Pancreas (tissue), 10 donors: Measurements from ENCODE around the gene ZNF345. TPM values are rescaled to one million over a fixed set of nuclear protein-coding genes. Genes with fewer than 3 reads are reported as not detected.

ENCODE experiments used
- ATAC-seq, 4 donors: fragments of 200-7000 bp; cut with Tn5 transposase; one replicate each; pipeline versions ENCODE4 v1.8.0 to v1.9.1; 2020; ENCODE audit warnings: mild to moderate bottlenecking in 4 of 4, moderate library complexity in 4 of 4
- DNase-seq, 6 donors: peaks; one replicate each; pipeline ENCODE4 v3.0.0-alpha.2; 2020
- FAIRE-seq: peaks from 2 replicates; lab custom pipeline; 2012; peaks lifted over from hg19 to GRCh38; lab: Jason Lieb, UNC
- H3K27ac ChIP-seq, 4 donors: fragments of 200-600 bp; sonication (generic); 1 replicate in 3 of 4; 2 replicates in 1 of 4; pipeline versions ENCODE4 v1.5.0 to v1.8.0; 2020
- H3K27me3 ChIP-seq, 4 donors: fragments of 200-600 bp; one replicate each; pipeline ENCODE4 v1.8.0; 2021
- H3K36me3 ChIP-seq, 3 donors: fragments of 200-600 bp; sonication (generic) in 1 of 3; one replicate each; pipeline versions ENCODE4 v1.5.0 to v1.8.0; 2020 to 2021
- H3K4me1 ChIP-seq, 3 donors: fragments of 200-600 bp; one replicate each; pipeline ENCODE4 v1.8.0; 2021
- H3K4me3 ChIP-seq, 4 donors: fragments of 200-600 bp; sonication (generic) in 2 of 4; one replicate each; pipeline versions ENCODE4 v1.5.0 to v1.8.0; 2020 to 2021
- H3K9me3 ChIP-seq, 4 donors: fragments of 200-600 bp; one replicate each; pipeline ENCODE4 v1.8.0; 2021
- WGBS, 2 donors: extraction: QIAGEN DNeasy Blood & Tissue Kit; methylation state at CpG; one replicate each; pipeline ENCODE4 v1.1.7; 2013; 5-methylcytosine and 5-hydroxymethylcytosine counted together
- intact Hi-C, 3 donors: fragments of 100-400 bp; cut with DNase I; formaldehyde crosslinking; loops; one replicate each; pipeline versions ENCODE4 v1.11.1 to v1.14.2; 2022
- polyA plus RNA-seq, 2 donors: library from polyadenylated mRNA; stranded (reverse); fragments of 200-250 nt; gene quantifications; one replicate each; pipeline ENCODE4 v1.2.3, GENCODE V29; 2013
- total RNA-seq, 6 donors: library from RNA; stranded (reverse); fragmentation: NEBNext Ultra II Directional in 4 of 6; extraction: Animal tissue kit (Norgen Biotek cat#: 25700) in 4 of 6; gene quantifications; one replicate each; pipeline versions ENCODE4 v1.2.1 to v1.2.4, GENCODE V29; 2021 to 2023
- TF ChIP-seq, protein P1 (sequence below), 4 donors: fragments of 200-600 bp; sonication (generic) in 3 of 4; IDR thresholded peaks; one replicate each; pipeline versions ENCODE4 v1.5.0 to v1.8.0; 2021; ENCODE audit warnings: antibody characterized with exemption in 4 of 4
- donor health status: healthy with polysubstance abuse.
- donor health status: DM: no; HTN: no; CAD: no; lungs with moderate emphysema.
- donor health status: DM: no; HTN: no; CAD: no.
- donor health status: control.
- donor health status: control.
- donor health status: Bipolar disorder and iron deficiency.
- donor health status: DM: yes; HTN: yes; CAD: no.
- donor health status: DM: no; HTN: no; CAD: no.
- donor health status: DM: no; HTN: no; CAD: no.
- donor health status: DM: yes; HTN: yes; CAD: no.

The ZNF345 gene
- total and polyA plus RNA-seq, 8 donors = 1.4 to 3.8 (median 2.1) TPM

DNA sequence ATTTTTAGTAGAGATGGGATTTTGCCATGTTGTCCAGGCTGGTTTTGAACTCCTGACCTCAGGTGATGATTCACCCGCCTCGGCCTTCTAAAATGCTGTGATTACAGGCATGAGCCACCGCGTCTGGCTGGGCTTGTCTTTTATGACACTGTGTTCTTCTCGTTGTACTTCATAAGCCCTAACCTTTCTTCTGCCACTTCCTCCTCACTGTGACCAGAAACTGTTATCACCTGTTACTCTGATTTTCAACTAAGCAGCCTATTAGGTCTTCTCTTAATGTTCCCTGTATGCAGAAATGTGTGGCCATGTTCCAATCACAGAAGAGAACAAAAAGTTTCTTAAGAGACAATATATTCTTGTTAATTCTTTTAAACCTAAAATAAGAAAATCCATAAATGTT, 28.9 kb upstream of the ZNF345 start:
- H3K27me3 ChIP-seq = no peaks in the 10 kb centered on the region
- H3K27ac ChIP-seq = no peak overlapping the region
- H3K4me1 ChIP-seq = no peaks in the 10 kb centered on the region
- no peak overlapping the region for H3K4me3 ChIP-seq
- ATAC-seq = no peak
- peaks cover 0 to 28% (median 14%) of the 10 kb centered on the region in 4 donors for H3K9me3 ChIP-seq
- peaks cover 0 to 64% (median 18%) of the 10 kb centered on the region in 3 donors for H3K36me3 ChIP-seq
- DNase-seq = no peak
- TF ChIP-seq, protein P1, sequence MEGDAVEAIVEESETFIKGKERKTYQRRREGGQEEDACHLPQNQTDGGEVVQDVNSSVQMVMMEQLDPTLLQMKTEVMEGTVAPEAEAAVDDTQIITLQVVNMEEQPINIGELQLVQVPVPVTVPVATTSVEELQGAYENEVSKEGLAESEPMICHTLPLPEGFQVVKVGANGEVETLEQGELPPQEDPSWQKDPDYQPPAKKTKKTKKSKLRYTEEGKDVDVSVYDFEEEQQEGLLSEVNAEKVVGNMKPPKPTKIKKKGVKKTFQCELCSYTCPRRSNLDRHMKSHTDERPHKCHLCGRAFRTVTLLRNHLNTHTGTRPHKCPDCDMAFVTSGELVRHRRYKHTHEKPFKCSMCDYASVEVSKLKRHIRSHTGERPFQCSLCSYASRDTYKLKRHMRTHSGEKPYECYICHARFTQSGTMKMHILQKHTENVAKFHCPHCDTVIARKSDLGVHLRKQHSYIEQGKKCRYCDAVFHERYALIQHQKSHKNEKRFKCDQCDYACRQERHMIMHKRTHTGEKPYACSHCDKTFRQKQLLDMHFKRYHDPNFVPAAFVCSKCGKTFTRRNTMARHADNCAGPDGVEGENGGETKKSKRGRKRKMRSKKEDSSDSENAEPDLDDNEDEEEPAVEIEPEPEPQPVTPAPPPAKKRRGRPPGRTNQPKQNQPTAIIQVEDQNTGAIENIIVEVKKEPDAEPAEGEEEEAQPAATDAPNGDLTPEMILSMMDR (IDR thresholded peaks at IDR 0.05) = no peak
- no peak for FAIRE-seq
- intact Hi-C loops = no loop called here
- WGBS, 2 donors = 97 to 99% methylated on average over 5 of the region's 5 CpGs

DNA sequence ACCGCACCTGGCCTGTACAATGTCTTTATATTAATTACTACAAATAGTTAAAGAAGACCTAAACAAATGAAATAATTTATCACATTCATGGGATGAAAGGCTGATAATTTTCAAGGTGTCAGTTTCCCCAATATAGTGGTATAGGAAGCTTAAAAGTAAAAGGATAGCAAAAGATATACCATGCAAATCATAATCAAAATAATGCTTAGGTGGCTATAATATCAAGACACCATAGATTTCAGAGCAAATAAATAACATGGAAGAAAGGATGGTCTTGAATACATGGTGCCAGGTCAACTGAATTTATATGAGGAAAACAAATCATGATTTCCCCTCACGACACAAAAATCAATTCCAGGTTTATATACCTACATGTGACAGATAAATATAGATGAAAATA, 17.2 kb upstream of the ZNF345 start:
- Histone ChIP-seq H3K4me1 (peaks cover 0 to 7% (median 0%) of the 10 kb centered on the region in 3 donors), H3K9me3 (peaks cover 0 to 14% (median 2%) of the 10 kb centered on the region in 4 donors), H3K27ac (no peak overlapping the region), H3K36me3 (peaks cover 0 to 14% (median 0%) of the 10 kb centered on the region in 3 donors), H3K27me3 (no peaks in the 10 kb centered on the region), H3K4me3 (no peak overlapping the region)
- intact Hi-C loops = no loop called here
- 98% methylated on average over 2 of the region's 2 CpGs for WGBS, 2 donors
- ATAC-seq (no peak), FAIRE-seq (no peak), DNase-seq (no peak)
- TF ChIP-seq, protein P1 (IDR thresholded peaks at IDR 0.05) = no peak

DNA sequence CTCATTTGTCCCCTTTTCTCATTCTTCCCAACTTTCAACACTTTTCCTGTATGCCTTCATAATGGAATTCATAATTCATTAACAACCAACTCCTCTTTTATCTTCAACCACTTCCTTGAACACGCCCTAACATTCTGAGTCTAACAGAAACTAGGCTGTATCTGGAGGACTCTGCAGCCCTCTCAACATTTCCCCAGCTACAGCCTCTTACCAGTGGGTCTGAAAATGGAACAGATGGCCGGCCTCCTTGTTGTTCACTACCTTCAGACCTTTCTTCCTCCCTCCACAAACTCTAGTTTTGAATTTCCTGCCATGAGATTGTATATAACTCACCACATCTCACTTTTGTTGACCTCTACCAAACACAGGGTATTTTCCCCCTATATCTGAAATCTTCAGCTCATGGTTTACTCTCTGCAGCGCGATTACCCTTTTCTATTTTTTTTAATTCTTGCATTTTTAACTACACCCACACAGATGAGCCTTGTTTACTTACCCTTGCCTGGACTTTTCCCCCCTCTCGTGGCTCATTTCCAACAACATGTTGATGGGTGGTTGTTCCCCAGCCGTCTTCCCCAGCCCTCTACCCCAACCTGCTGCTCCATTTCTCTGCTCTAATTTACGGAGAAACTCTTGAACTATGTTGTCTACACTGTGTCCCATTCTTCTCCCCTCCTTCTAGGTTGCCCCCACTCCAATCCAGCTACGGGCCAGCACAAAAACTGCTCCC, 13.3 kb upstream of the ZNF345 start:
- Histone ChIP-seq H3K36me3 (peaks cover 0 to 13% (median 0%) of the 10 kb centered on the region in 3 donors), H3K4me3 (peak overlapping the region; percentile 45 to 74 (median 68)), H3K27ac (peak overlapping the region; percentile 56 to 89 (median 75)), H3K4me1 (peaks cover 0 to 7% (median 0%) of the 10 kb centered on the region in 3 donors), H3K27me3 (no peaks in the 10 kb centered on the region), H3K9me3 (peaks cover 0 to 7% (median 0%) of the 10 kb centered on the region in 4 donors)
- no peak for FAIRE-seq
- intact Hi-C loops = no loop called here
- TF ChIP-seq, protein P1 (IDR thresholded peaks at IDR 0.05) = no peak
- 13 to 16% methylated on average over 8 of the region's 8 CpGs for WGBS, 2 donors
- peak in 3 of 4 donors; percentile 6 to 24 (median 6) for ATAC-seq
- DNase-seq = no peak

DNA sequence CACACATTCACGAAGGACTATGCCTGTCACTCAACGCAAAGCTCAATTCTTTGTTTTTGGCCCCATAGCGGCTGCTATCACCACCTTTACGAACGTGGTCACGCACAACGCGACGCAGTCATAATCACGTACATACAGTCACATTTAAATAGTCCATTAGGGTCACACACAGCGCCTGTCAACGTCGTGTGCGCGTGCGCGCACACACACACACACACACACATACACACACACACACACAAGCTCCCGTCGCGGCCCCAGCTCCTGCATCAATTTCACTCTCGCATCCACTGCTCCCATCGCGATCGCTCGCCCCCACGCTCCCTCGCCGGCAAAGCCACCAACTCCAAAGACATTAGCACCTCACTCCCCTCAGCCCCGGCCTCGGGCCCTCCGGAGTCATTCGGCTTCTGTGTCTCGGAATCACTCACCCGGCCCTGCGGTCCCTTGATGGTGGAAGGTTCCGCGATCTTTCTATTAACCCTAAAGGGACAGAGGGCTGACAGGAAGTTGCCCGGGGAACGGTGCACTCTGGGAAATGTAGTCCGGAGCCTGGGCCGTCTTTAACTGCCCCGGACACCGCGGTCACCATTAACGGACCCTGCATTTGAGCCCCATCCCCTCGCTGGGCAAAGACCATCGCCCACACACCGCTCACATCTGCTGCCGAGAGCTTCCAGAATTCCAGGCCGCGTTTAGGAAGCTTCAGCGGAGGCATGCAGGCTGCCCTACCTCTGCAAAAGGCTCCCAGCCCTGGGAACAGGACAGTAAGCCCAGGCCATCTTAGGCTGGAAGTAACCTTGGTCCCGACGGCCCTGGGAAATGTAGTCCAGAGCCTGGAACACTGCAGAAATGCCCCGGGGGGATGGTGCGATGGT, 12.5 kb upstream of the ZNF345 start, which contains the start of gene ZNF790:
ZNF790 (minus strand) TSS at position 482 of the 878 bp plus-strand sequence. CDS start 12,768 bp downstream, outside the sequence.
- peak within 1 kb of the TSS; percentile 56 to 89 (median 75) for H3K27ac ChIP-seq
- intact Hi-C loops = no loop called here
- ATAC-seq (peak; percentile 98 to 99 (median 98)), FAIRE-seq (peak; percentile 17), DNase-seq (peak; percentile 84 to 91 (median 89))
- no peaks in the 10 kb centered on the region for H3K9me3 ChIP-seq
- peaks cover 0 to 6% (median 0%) of the 10 kb centered on the region in 3 donors for H3K36me3 ChIP-seq
- peak within 1 kb of the TSS; percentile 45 to 74 (median 68) for H3K4me3 ChIP-seq
- 0 to 1% methylated on average over 56 of the region's 56 CpGs for WGBS, 2 donors
- peaks cover 0 to 7% (median 0%) of the 10 kb centered on the region in 3 donors for H3K4me1 ChIP-seq
- TF ChIP-seq, protein P1 (IDR thresholded peaks at IDR 0.05) = no peak
- no peaks in the 10 kb centered on the region for H3K27me3 ChIP-seq
